Liver (tissue), 9 donors: ENCODE measurements around the gene GNG13. TPM values are rescaled to one million over a fixed set of nuclear protein-coding genes. Genes with fewer than 3 reads are reported as not detected.

Source experiments
- DNase-seq: peaks from one replicate; pipeline ENCODE4 v3.0.0-alpha.2; 2017; ENCODE audit warnings: low spot score
- H3K27ac ChIP-seq, 2 donors: one replicate each; pipeline ENCODE4 v1.7.0; 2013; ENCODE audit warnings: inconsistent platforms in 2 of 2, low read length in 2 of 2, control low read depth in 1 of 2, low read depth in 1 of 2, mild to moderate bottlenecking in 1 of 2
- H3K27me3 ChIP-seq, 4 donors: one replicate each; pipeline versions ENCODE4 v1.6.1 to v1.7.0; 2013; ENCODE audit warnings: low read length in 3 of 4, inconsistent platforms in 1 of 4, mild to moderate bottlenecking in 1 of 4, moderate library complexity in 1 of 4; ENCODE audit not compliant: control insufficient read depth in 4 of 4, insufficient read depth in 4 of 4
- H3K36me3 ChIP-seq, 4 donors: one replicate each; pipeline versions ENCODE4 v1.6.1 to v1.7.0; 2013; ENCODE audit warnings: low read length in 3 of 4, mild to moderate bottlenecking in 3 of 4, low read depth in 1 of 4, moderate library complexity in 1 of 4; ENCODE audit not compliant: control insufficient read depth in 4 of 4, insufficient read depth in 3 of 4
- H3K4me1 ChIP-seq, 4 donors: one replicate each; pipeline versions ENCODE4 v1.6.1 to v1.7.0; 2013; ENCODE audit warnings: low read length in 3 of 4, mild to moderate bottlenecking in 3 of 4, moderate library complexity in 1 of 4; ENCODE audit not compliant: control insufficient read depth in 4 of 4, insufficient read depth in 4 of 4
- H3K4me3 ChIP-seq, 3 donors: one replicate each; pipeline versions ENCODE4 v1.6.1 to v1.7.0; 2013; ENCODE audit warnings: low read length in 3 of 3, control low read depth in 1 of 3, low read depth in 1 of 3, mild to moderate bottlenecking in 1 of 3
- H3K9ac ChIP-seq, 2 donors: one replicate each; pipeline ENCODE4 v1.7.0; 2013; ENCODE audit warnings: low read length in 2 of 2, mild to moderate bottlenecking in 2 of 2, moderate library complexity in 2 of 2, control low read depth in 1 of 2, low read depth in 1 of 2
- H3K9me3 ChIP-seq, 4 donors: one replicate each; pipeline versions ENCODE4 v1.6.1 to v1.7.0; 2013; ENCODE audit warnings: low read length in 3 of 4; ENCODE audit not compliant: control insufficient read depth in 4 of 4
- CTCF ChIP-seq: fragments of 150-350 bp; IDR thresholded peaks from 2 replicates; pipeline ENCODE4 v1.5.1; 2017; ENCODE audit warnings: improper control_type of control experiment, low read depth, low read length; ENCODE audit not compliant: missing input control
- EGR1 ChIP-seq, 2 donors: IDR thresholded peaks; 2 replicates each; pipeline ENCODE4 v1.6.1; 2016 to 2018; ENCODE audit warnings: antibody characterized with exemption in 2 of 2, low read depth in 2 of 2
- FOXA1 ChIP-seq: IDR thresholded peaks from 2 replicates; pipeline ENCODE4 v1.6.1; 2016; ENCODE audit warnings: antibody characterized with exemption
- HNF4G ChIP-seq: IDR thresholded peaks from 2 replicates; pipeline ENCODE4 v1.6.1; 2016; ENCODE audit warnings: antibody characterized with exemption
- JUND ChIP-seq, 2 donors: IDR thresholded peaks; 2 replicates each; pipeline ENCODE4 v1.6.1; 2016; ENCODE audit warnings: antibody characterized with exemption in 2 of 2
- NR2F2 ChIP-seq: IDR thresholded peaks from 2 replicates; pipeline ENCODE4 v1.6.1; 2016; ENCODE audit warnings: antibody characterized with exemption
- RAD21 ChIP-seq, 2 donors: IDR thresholded peaks; 2 replicates each; pipeline ENCODE4 v1.6.1; 2016; ENCODE audit warnings: antibody characterized with exemption in 2 of 2, mild to moderate bottlenecking in 2 of 2
- TAF1 ChIP-seq: conservative IDR thresholded peaks from 2 replicates; pipeline ENCODE4 v1.6.1; 2016; ENCODE audit warnings: antibody characterized with exemption, mild to moderate bottlenecking
- ZBTB33 ChIP-seq: IDR thresholded peaks from 2 replicates; pipeline ENCODE4 v1.6.1; 2016; ENCODE audit warnings: antibody characterized with exemption
- WGBS: extraction: QIAGEN DNeasy Blood & Tissue Kit; methylation state at CpG from one replicate; pipeline ENCODE4 v1.1.7; 2013; 5-methylcytosine and 5-hydroxymethylcytosine counted together
- polyA plus RNA-seq, 2 donors: library from polyadenylated mRNA; stranded (reverse) in 1 of 2; unstranded in 1 of 2; fragments of 200-250 nt in 1 of 2; fragments of >200 nt in 1 of 2; fragmentation: Nextera tagmentation in 1 of 2; extraction: Ambion mirVana in 1 of 2; gene quantifications; one replicate each; pipeline versions ENCODE4 v1.2.1 to v1.2.3, GENCODE V29; 2013 to 2015
- total RNA-seq, 2 donors: library from RNA; depleted of rRNA; stranded (reverse); fragments of >200 nt; gene quantifications; one replicate each; pipeline ENCODE4 v1.2.3, GENCODE V29; 2014
- TF ChIP-seq, protein P1 (sequence below): IDR thresholded peaks from 2 replicates; pipeline ENCODE4 v1.6.1; 2016; ENCODE audit warnings: antibody characterized with exemption, mild to moderate bottlenecking
- donor health status: healthy.
- donor health status: healthy.
- donor health status: healthy.
- donor health status: healthy.
- donor health status: healthy.

The GNG13 gene
- total and polyA plus RNA-seq, 4 donors = not detected

GRCh38 chr16:787978-788398 lies 12.5 kb downstream of the GNG13 start, which contains the start of gene RPUSD1:
Gene RPUSD1 (minus strand): TSS chr16:788381. CDS start chr16:787737, 644 bp downstream.
- Histone ChIP-seq H3K36me3 (peaks cover 0 to 3% (median 0%) of the 10 kb centered on the region in 4 donors), H3K9me3 (no peaks in the 10 kb centered on the region), H3K4me1 (peaks cover 6 to 21% (median 18%) of the 10 kb centered on the region in 4 donors), H3K9ac (peak within 1 kb of the TSS; percentile 59 to 71), H3K4me3 (peak within 1 kb of the TSS; percentile 81 to 97 (median 92)), H3K27ac (peak within 1 kb of the TSS in 1 of 2 donors; percentile 8), H3K27me3 (no peaks in the 10 kb centered on the region)
- no peak for TF ChIP-seq JUND (IDR thresholded peaks at IDR 0.05)
- TF ChIP-seq EGR1 (IDR thresholded peaks at IDR 0.05; ENCODE audit: low read depth in 2 of 2) = no peak
- no peak for TF ChIP-seq TAF1
- TF ChIP-seq RAD21 (IDR thresholded peaks at IDR 0.05) = no peak
- peak; percentile 44 for DNase-seq
- under 1% methylated on average over 45 of the region's 45 CpGs for WGBS

GRCh38 chr16:787321-787966 lies 13.1 kb downstream of the GNG13 start:
- peak overlapping the region; percentile 59 to 71 for H3K9ac ChIP-seq
- TF ChIP-seq TAF1 (no peak), ZBTB33 (no peak), FOXA1 (no peak), JUND (IDR thresholded peaks at IDR 0.05) (no peak), EGR1 (IDR thresholded peaks at IDR 0.05; ENCODE audit: low read depth in 2 of 2) (no peak), CTCF (no peak), HNF4G (no peak), NR2F2 (no peak)
- TF ChIP-seq, protein P1, sequence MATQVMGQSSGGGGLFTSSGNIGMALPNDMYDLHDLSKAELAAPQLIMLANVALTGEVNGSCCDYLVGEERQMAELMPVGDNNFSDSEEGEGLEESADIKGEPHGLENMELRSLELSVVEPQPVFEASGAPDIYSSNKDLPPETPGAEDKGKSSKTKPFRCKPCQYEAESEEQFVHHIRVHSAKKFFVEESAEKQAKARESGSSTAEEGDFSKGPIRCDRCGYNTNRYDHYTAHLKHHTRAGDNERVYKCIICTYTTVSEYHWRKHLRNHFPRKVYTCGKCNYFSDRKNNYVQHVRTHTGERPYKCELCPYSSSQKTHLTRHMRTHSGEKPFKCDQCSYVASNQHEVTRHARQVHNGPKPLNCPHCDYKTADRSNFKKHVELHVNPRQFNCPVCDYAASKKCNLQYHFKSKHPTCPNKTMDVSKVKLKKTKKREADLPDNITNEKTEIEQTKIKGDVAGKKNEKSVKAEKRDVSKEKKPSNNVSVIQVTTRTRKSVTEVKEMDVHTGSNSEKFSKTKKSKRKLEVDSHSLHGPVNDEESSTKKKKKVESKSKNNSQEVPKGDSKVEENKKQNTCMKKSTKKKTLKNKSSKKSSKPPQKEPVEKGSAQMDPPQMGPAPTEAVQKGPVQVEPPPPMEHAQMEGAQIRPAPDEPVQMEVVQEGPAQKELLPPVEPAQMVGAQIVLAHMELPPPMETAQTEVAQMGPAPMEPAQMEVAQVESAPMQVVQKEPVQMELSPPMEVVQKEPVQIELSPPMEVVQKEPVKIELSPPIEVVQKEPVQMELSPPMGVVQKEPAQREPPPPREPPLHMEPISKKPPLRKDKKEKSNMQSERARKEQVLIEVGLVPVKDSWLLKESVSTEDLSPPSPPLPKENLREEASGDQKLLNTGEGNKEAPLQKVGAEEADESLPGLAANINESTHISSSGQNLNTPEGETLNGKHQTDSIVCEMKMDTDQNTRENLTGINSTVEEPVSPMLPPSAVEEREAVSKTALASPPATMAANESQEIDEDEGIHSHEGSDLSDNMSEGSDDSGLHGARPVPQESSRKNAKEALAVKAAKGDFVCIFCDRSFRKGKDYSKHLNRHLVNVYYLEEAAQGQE = no peak
- WGBS = 31% methylated on average over 47 of the region's 47 CpGs
- H3K27ac ChIP-seq = no peak overlapping the region
- no peak for DNase-seq
- H3K4me1 ChIP-seq = peaks cover 6 to 21% (median 18%) of the 10 kb centered on the region in 4 donors
- H3K9me3 ChIP-seq = no peaks in the 10 kb centered on the region
- H3K36me3 ChIP-seq = peaks cover 0 to 3% (median 0%) of the 10 kb centered on the region in 4 donors
- H3K4me3 ChIP-seq = peak overlapping the region; percentile 81 to 97 (median 92)
- no peaks in the 10 kb centered on the region for H3K27me3 ChIP-seq
